Measurements from ENCODE around the gene ABI1. TPM values are rescaled to one million over a fixed set of nuclear protein-coding genes. Genes with fewer than 3 reads are reported as not detected.

The ABI1 gene
- total and polyA plus RNA-seq, 9 of the 15 experiments (the other 6 are each of a cell fraction or from before 2014, with no cell fraction given) = 22.1 to 52.3 (median 39.0) TPM

GRCh38 chr10:26843736-26844135 lies 17.0 kb downstream of the ABI1 start:
- Histone ChIP-seq H3K4me1 (replicated peaks in 1 of 2; ENCODE audit: control insufficient read depth in 2 of 2, insufficient read depth in 2 of 2, low read length in 2 of 2) (peaks cover 0 to 11% of the 10 kb centered on the region in 2 experiments; a peak in 3 of 5 replicates), H4K20me1 (replicated peaks; ENCODE audit: control insufficient read depth, insufficient read depth, low read length) (peaks cover 8% of the 10 kb centered on the region), H2AFZ (ENCODE audit: low read depth, low read length) (no peak overlapping the region), H3K27ac (ENCODE audit: extremely low read depth, low read depth, low read length) (no peak overlapping the region), H3K4me3 (no peak overlapping the region), H3K79me2 (ENCODE audit: control insufficient read depth, insufficient read depth, low read length) (peaks cover 70% of the 10 kb centered on the region), H3K9me3 (replicated peaks; ENCODE audit: control insufficient read depth, insufficient read depth, low read depth, low read length) (no peaks in the 10 kb centered on the region), H3K4me2 (ENCODE audit: insufficient read depth, low read length) (no peak overlapping the region), H3K27me3 (ENCODE audit: control insufficient read depth in 2 of 2, insufficient read depth in 2 of 2, low read length in 2 of 2) (no peaks in the 10 kb centered on the region), H3K36me3 (ENCODE audit: control insufficient read depth, insufficient read depth, low read length) (no peaks in the 10 kb centered on the region; the same call in 2 of the 3 replicates), H3K9me1 (ENCODE audit: control insufficient read depth, insufficient read depth, low read length) (no peaks in the 10 kb centered on the region), H3K9ac (ENCODE audit: insufficient read depth in 1 of 2, low read depth in 2 of 2, low read length in 2 of 2) (no peak overlapping the region)
- POLR2A ChIA-PET = no interaction called here
- BruUV-seq (replicated peaks) = no TSS peak
- intact Hi-C loops (cut with micrococcal nuclease) (no loop called here), in situ Hi-C loops (cut with MboI) (no loop called here)
- DNase-seq (ENCODE audit: extremely low read depth in 1 of 4, low spot score in 3 of 4) (no peak), ATAC-seq (no peak), FAIRE-seq (no peak)
- CTCF ChIA-PET (ENCODE audit: low intra/inter-chr PET ratio) = no interaction called here
- TF ChIP-seq ATF1 (CRISPR knock-in tag; IDR thresholded peaks at IDR 0.05) (no peak), ATF1 (tag; IDR thresholded peaks at IDR 0.05) (no peak), ZNF184 (CRISPR knock-in tag; IDR thresholded peaks at IDR 0.05) (no peak), ETS2 (tag; IDR thresholded peaks at IDR 0.05; ENCODE audit: borderline replicate concordance, poor library complexity, severe bottlenecking) (no peak), ETV6 (IDR thresholded peaks at IDR 0.05; ENCODE audit: borderline replicate concordance in 1 of 2, low read depth in 2 of 2, low read length in 1 of 2) (no peak), ETV6 (CRISPR knock-in tag; IDR thresholded peaks at IDR 0.05; ENCODE audit: borderline replicate concordance) (no peak), EP300 (IDR thresholded peaks at IDR 0.05; ENCODE audit: low read length) (no peak), CREBBP (IDR thresholded peaks at IDR 0.05; ENCODE audit: low read depth, low read length) (no peak), ZNF3 (CRISPR knock-in tag; IDR thresholded peaks at IDR 0.05) (no peak), ZBTB8A (IDR thresholded peaks at IDR 0.05; ENCODE audit: partially characterized antibody) (no peak)
- 36% methylated on average over 3 of the region's 3 CpGs for WGBS (ENCODE audit: insufficient coverage, low coverage, missing lambda C conversion rate)
